ENCODE results near the gene SMIM41. TPM values are rescaled to one million over a fixed set of nuclear protein-coding genes. Genes with fewer than 3 reads are reported as not detected.

SMIM41 gene
- not detected in 2 replicates for polyA plus RNA-seq (2013)

DNA sequence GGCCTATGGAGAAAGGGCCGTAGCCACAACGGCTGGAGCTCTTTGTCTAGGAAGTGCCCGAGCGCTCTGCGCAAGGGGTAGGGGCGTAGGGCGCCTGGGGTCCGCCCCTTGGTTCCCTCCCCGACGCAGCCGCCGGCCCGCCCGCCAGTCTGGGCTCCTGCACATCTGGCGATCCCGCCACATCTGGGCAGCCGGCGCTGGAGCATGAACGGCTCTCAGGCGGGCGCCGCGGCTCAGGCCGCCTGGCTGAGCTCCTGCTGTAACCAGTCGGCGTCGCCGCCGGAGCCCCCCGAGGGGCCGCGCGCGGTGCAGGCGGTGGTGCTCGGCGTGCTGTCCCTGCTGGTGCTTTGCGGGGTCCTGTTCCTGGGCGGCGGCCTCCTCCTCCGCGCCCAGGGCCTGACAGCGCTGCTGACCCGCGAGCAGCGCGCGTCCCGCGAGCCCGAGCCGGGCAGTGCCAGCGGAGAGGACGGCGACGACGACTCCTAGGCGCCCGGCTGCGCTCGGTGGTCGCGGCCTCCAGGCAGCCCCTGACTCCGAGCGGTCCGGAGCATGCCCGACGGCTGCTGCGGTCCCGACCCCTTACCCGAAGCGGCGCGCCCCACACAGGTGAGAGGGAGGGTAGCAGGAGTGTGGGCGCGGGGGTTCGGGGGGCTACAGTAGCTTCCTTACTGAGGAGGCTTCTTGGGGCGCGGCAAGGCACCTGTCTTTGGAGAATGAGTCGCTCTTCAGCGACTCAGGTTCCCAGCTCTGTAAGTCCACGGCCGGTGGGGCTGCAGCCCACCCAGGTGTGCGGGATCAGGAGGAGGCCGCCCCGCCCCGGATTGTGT, at the start of gene SMIM41:
SMIM41 (plus strand) TSS at position 129 of the 827 bp plus-strand sequence; CDS start at position 205, 76 bp downstream.
- Histone ChIP-seq H3K79me2 (ENCODE audit: control insufficient read depth, insufficient read depth, low read length, poor library complexity) (no peaks in the 10 kb centered on the region), H2AFZ (ENCODE audit: insufficient read depth, low read length, poor library complexity) (no peak within 1 kb of the TSS), H3K9ac (ENCODE audit: low read length) (no peak within 1 kb of the TSS), H3K4ac (ENCODE audit: low read depth, low read length) (no peak within 1 kb of the TSS), H4K91ac (ENCODE audit: low read depth, low read length) (no peak within 1 kb of the TSS), H3K4me3 (ENCODE audit: low read depth, low read length) (no peak within 1 kb of the TSS), H2BK5ac (ENCODE audit: low read depth, low read length, poor library complexity) (no peak within 1 kb of the TSS), H3K27me3 (ENCODE audit: insufficient read depth, low read length) (no peaks in the 10 kb centered on the region), H3K9me3 (ENCODE audit: insufficient read depth, low read depth, low read length) (peaks cover 3% of the 10 kb centered on the region), H3K27ac (ENCODE audit: low read depth, low read length) (no peak within 1 kb of the TSS), H3K79me1 (ENCODE audit: low read length) (no peaks in the 10 kb centered on the region), H4K12ac (ENCODE audit: low read depth, low read length) (no peak within 1 kb of the TSS), H3K23ac (ENCODE audit: low read length) (no peak within 1 kb of the TSS), H3K14ac (ENCODE audit: low read length) (no peak within 1 kb of the TSS), H3K36me3 (ENCODE audit: control insufficient read depth in 1 of 2, insufficient read depth in 2 of 2, low read length in 2 of 2) (peaks cover 38 to 39% of the 10 kb centered on the region in 2 experiments), H4K8ac (ENCODE audit: low read depth, low read length) (no peak within 1 kb of the TSS), H3K4me1 (ENCODE audit: control insufficient read depth in 1 of 2, insufficient read depth in 2 of 2, low read length in 2 of 2) (no peaks in the 10 kb centered on the region), H2BK12ac (ENCODE audit: low read length) (no peak within 1 kb of the TSS), H2AK5ac (ENCODE audit: low read length) (no peak within 1 kb of the TSS), H3K4me2 (ENCODE audit: low read length) (no peak within 1 kb of the TSS), H3K18ac (ENCODE audit: low read length) (no peak within 1 kb of the TSS), H2BK120ac (ENCODE audit: insufficient read depth, low read length, poor library complexity) (no peak within 1 kb of the TSS)
- no CpG with 5 or more reads among the region's 87 CpGs for WGBS (ENCODE audit: extremely low coverage, insufficient coverage, insufficient read length)
- DNase-seq = no peak

DNA sequence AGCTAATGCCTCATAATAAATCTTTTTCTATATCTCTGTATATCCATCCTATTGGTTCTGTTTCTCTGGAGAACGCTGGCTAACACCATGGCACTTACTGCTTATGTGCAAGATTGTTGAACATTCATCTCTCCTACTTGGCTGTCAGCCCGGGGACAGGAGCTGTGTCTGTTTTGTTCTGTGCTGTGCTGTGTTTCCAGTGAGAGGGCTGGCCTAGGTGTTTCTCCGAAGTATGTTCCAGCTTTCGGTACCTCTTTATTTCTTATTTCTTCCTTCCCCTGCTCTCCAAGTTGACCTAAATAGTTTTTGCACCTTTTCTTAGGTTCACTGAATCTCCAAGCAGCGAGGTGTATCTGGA, 47.1 kb upstream of the SMIM41 start:
- Histone ChIP-seq H3K27ac (ENCODE audit: low read depth, low read length) (no peak overlapping the region), H3K4ac (ENCODE audit: low read depth, low read length) (no peak overlapping the region), H4K91ac (ENCODE audit: low read depth, low read length) (no peak overlapping the region), H3K9me3 (ENCODE audit: insufficient read depth, low read depth, low read length) (peaks cover 1% of the 10 kb centered on the region), H2BK5ac (ENCODE audit: low read depth, low read length, poor library complexity) (no peak overlapping the region), H2BK12ac (ENCODE audit: low read length) (no peak overlapping the region), H3K4me3 (ENCODE audit: low read depth, low read length) (no peak overlapping the region), H3K14ac (ENCODE audit: low read length) (no peak overlapping the region), H2AK5ac (ENCODE audit: low read length) (no peak overlapping the region), H4K12ac (ENCODE audit: low read depth, low read length) (no peak overlapping the region), H3K4me2 (ENCODE audit: low read length) (peak overlapping the region; percentile 59), H3K36me3 (ENCODE audit: control insufficient read depth in 1 of 2, insufficient read depth in 2 of 2, low read length in 2 of 2) (no peaks in the 10 kb centered on the region), H3K23ac (ENCODE audit: low read length) (no peak overlapping the region), H4K8ac (ENCODE audit: low read depth, low read length) (peak overlapping the region; percentile 35), H3K9ac (ENCODE audit: low read length) (no peak overlapping the region), H3K18ac (ENCODE audit: low read length) (no peak overlapping the region), H3K79me2 (ENCODE audit: control insufficient read depth, insufficient read depth, low read length, poor library complexity) (peaks cover 3% of the 10 kb centered on the region), H3K27me3 (ENCODE audit: insufficient read depth, low read length) (no peaks in the 10 kb centered on the region), H2AFZ (ENCODE audit: insufficient read depth, low read length, poor library complexity) (no peak overlapping the region), H2BK120ac (ENCODE audit: insufficient read depth, low read length, poor library complexity) (no peak overlapping the region), H3K79me1 (ENCODE audit: low read length) (peaks cover 14% of the 10 kb centered on the region), H3K4me1 (ENCODE audit: control insufficient read depth in 1 of 2, insufficient read depth in 2 of 2, low read length in 2 of 2) (peaks cover 8 to 14% of the 10 kb centered on the region in 2 experiments)
- DNase-seq = no peak
- no CpG with 5 or more reads among the region's 5 CpGs for WGBS (ENCODE audit: extremely low coverage, insufficient coverage, insufficient read length)

DNA sequence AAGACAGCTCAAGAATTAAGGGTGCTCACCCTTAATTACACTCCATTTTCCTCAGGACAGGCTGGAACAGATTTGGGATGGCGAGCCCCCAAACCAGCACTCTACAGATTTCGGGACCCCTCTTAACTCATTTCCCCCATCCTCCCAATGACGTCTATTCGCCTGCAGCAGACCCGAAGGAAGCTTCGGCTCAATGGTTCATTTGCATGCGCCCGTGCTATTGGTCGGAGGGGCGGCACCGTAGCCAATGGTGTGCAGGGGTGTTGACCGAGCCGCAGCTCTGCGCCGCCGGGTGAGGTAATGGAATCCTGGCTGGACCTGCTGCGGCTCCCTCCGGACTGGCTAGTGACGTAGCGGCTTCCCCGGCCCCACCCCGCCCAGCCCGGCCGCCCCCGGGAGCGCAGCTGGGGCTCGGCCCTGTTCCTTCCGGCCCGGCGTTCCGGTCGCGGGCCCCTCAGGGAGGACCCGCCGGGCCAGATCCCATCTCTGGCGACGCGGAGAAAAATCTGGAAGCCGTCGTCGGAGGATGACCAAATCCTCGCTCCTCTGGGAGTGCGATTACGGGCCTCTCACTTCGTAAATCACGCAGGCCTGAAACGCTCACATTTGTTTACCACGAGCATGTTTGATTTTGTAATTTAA, 46.6 kb upstream of the SMIM41 start:
- peaks cover 11 to 16% of the 10 kb centered on the region in 2 experiments for H3K4me1 ChIP-seq (ENCODE audit: control insufficient read depth in 1 of 2, insufficient read depth in 2 of 2, low read length in 2 of 2)
- H3K18ac ChIP-seq (ENCODE audit: low read length) = no peak overlapping the region
- H4K12ac ChIP-seq (ENCODE audit: low read depth, low read length) = peak overlapping the region; percentile 66
- H3K9ac ChIP-seq (ENCODE audit: low read length) = no peak overlapping the region
- no peaks in the 10 kb centered on the region for H3K36me3 ChIP-seq (ENCODE audit: control insufficient read depth in 1 of 2, insufficient read depth in 2 of 2, low read length in 2 of 2)
- DNase-seq = peak; percentile 94 to 96
- H3K23ac ChIP-seq (ENCODE audit: low read length) = no peak overlapping the region
- peaks cover 1% of the 10 kb centered on the region for H3K9me3 ChIP-seq (ENCODE audit: insufficient read depth, low read depth, low read length)
- H3K4ac ChIP-seq (ENCODE audit: low read depth, low read length) = no peak overlapping the region
- peaks cover 3% of the 10 kb centered on the region for H3K79me2 ChIP-seq (ENCODE audit: control insufficient read depth, insufficient read depth, low read length, poor library complexity)
- peak overlapping the region; percentile 51 for H2AFZ ChIP-seq (ENCODE audit: insufficient read depth, low read length, poor library complexity)
- peak overlapping the region; percentile 81 for H4K8ac ChIP-seq (ENCODE audit: low read depth, low read length)
- H3K27ac ChIP-seq (ENCODE audit: low read depth, low read length) = peak overlapping the region; percentile 42
- H4K91ac ChIP-seq (ENCODE audit: low read depth, low read length) = no peak overlapping the region
- H3K4me3 ChIP-seq (ENCODE audit: low read depth, low read length) = no peak overlapping the region
- peak overlapping the region; percentile 33 for H2BK5ac ChIP-seq (ENCODE audit: low read depth, low read length, poor library complexity)
- H2BK120ac ChIP-seq (ENCODE audit: insufficient read depth, low read length, poor library complexity) = peak overlapping the region; percentile 55
- no CpG with 5 or more reads among the region's 48 CpGs for WGBS (ENCODE audit: extremely low coverage, insufficient coverage, insufficient read length)
- H2BK12ac ChIP-seq (ENCODE audit: low read length) = no peak overlapping the region
- H3K4me2 ChIP-seq (ENCODE audit: low read length) = peak overlapping the region; percentile 70
- no peak overlapping the region for H2AK5ac ChIP-seq (ENCODE audit: low read length)
- no peaks in the 10 kb centered on the region for H3K27me3 ChIP-seq (ENCODE audit: insufficient read depth, low read length)
- no peak overlapping the region for H3K14ac ChIP-seq (ENCODE audit: low read length)
- peaks cover 16% of the 10 kb centered on the region for H3K79me1 ChIP-seq (ENCODE audit: low read length)

- Histone ChIP-seq H4K91ac (ENCODE audit: low read depth, low read length) (peak overlapping the region; percentile 91), H3K14ac (ENCODE audit: low read length) (peak overlapping the region; percentile 65), H2AK5ac (ENCODE audit: low read length) (peak overlapping the region; percentile 73), H2AFZ (ENCODE audit: insufficient read depth, low read length, poor library complexity) (peak overlapping the region; percentile 51), H3K79me2 (ENCODE audit: control insufficient read depth, insufficient read depth, low read length, poor library complexity) (peaks cover 3% of the 10 kb centered on the region), H3K79me1 (ENCODE audit: low read length) (peaks cover 16% of the 10 kb centered on the region), H3K4ac (ENCODE audit: low read depth, low read length) (peak overlapping the region; percentile 28), H3K18ac (ENCODE audit: low read length) (peak overlapping the region; percentile 24), H4K8ac (ENCODE audit: low read depth, low read length) (peak overlapping the region; percentile 81), H3K9ac (ENCODE audit: low read length) (no peak overlapping the region), H3K27ac (ENCODE audit: low read depth, low read length) (peak overlapping the region; percentile 42), H2BK5ac (ENCODE audit: low read depth, low read length, poor library complexity) (peak overlapping the region; percentile 33), H3K4me1 (ENCODE audit: control insufficient read depth in 1 of 2, insufficient read depth in 2 of 2, low read length in 2 of 2) (peaks cover 11 to 16% of the 10 kb centered on the region in 2 experiments), H3K23ac (ENCODE audit: low read length) (no peak overlapping the region), H2BK120ac (ENCODE audit: insufficient read depth, low read length, poor library complexity) (peak overlapping the region; percentile 55), H3K9me3 (ENCODE audit: insufficient read depth, low read depth, low read length) (peaks cover 1% of the 10 kb centered on the region), H3K4me3 (ENCODE audit: low read depth, low read length) (no peak overlapping the region), H3K27me3 (ENCODE audit: insufficient read depth, low read length) (no peaks in the 10 kb centered on the region), H3K4me2 (ENCODE audit: low read length) (peak overlapping the region; percentile 70), H3K36me3 (ENCODE audit: control insufficient read depth in 1 of 2, insufficient read depth in 2 of 2, low read length in 2 of 2) (no peaks in the 10 kb centered on the region), H2BK12ac (ENCODE audit: low read length) (peak overlapping the region; percentile 51), H4K12ac (ENCODE audit: low read depth, low read length) (no peak overlapping the region)
- no peak for DNase-seq
- no CpG with 5 or more reads among the region's 13 CpGs for WGBS (ENCODE audit: extremely low coverage, insufficient coverage, insufficient read length)
These were observed 45.9 kb upstream of the SMIM41 start for GRCh38 chr12:52033446-52034140.

Data from trophoblast cell (in vitro differentiated cells and primary cell).